ENCODE data around the gene B3GNT7.

DNA sequence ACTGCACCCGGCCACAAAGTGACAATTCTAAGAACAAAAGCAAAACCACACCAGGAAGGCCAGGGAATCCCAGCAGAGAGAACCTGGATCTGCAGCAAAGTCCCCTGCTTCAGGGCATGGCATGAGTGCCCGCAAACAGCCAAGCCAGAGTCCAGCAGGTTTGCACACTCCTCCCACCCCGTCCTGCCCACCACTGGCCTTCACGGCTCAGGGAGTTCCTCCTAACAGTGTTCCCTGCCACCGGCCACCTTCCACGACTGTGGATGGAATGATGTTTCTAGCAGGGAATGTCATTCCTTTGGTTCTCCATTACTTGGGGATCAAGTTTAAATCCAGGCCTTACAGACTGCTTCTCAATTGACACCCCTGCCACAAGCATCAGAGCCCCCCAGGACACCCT, 42.0 kb upstream of the B3GNT7 start:
- TF ChIP-seq, protein P1, sequence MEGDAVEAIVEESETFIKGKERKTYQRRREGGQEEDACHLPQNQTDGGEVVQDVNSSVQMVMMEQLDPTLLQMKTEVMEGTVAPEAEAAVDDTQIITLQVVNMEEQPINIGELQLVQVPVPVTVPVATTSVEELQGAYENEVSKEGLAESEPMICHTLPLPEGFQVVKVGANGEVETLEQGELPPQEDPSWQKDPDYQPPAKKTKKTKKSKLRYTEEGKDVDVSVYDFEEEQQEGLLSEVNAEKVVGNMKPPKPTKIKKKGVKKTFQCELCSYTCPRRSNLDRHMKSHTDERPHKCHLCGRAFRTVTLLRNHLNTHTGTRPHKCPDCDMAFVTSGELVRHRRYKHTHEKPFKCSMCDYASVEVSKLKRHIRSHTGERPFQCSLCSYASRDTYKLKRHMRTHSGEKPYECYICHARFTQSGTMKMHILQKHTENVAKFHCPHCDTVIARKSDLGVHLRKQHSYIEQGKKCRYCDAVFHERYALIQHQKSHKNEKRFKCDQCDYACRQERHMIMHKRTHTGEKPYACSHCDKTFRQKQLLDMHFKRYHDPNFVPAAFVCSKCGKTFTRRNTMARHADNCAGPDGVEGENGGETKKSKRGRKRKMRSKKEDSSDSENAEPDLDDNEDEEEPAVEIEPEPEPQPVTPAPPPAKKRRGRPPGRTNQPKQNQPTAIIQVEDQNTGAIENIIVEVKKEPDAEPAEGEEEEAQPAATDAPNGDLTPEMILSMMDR (IDR thresholded peaks at IDR 0.05) = no peak
- TF ChIP-seq POLR2A (IDR thresholded peaks at IDR 0.05) = no peak

Data from body of pancreas (tissue), 4 donors.